IMR-90 (cell line): Measurements from ENCODE around the gene CNGA1. TPM values are rescaled to one million over a fixed set of nuclear protein-coding genes. Genes with fewer than 3 reads are reported as not detected.

Source experiments
- ATAC-seq: fragments of 200-7000 bp; cut with Tn5 transposase; 2 replicates; pipeline ENCODE4 v1.9.1; 2020; ENCODE audit warnings: low read depth, mild to moderate bottlenecking, moderate library complexity
- BruUV-seq: library from RNA; stranded (reverse); fragments of 400-500 nt; replicated peaks from 2 replicates; lab custom pipeline; 2021; lab: Mats Ljungman, UMichigan
- CTCF ChIA-PET: fragments of 300-600 bp; formaldehyde crosslinking; extraction: SDS; loops from one replicate; lab custom pipeline; 2021; ENCODE audit warnings: antibody characterized with exemption; lab: Yijun Ruan, JAX
- POLR2A ChIA-PET: fragments of 300-600 bp; sonication (Branson Sonifier 250); formaldehyde crosslinking; loops from one replicate; lab custom pipeline; 2022; ENCODE audit warnings: antibody characterized with exemption; ENCODE audit not compliant: unreplicated experiment; lab: Charles Lee
- DNase-seq: peaks from one replicate; pipeline ENCODE4 v3.0.0; 2013
- H2AFZ ChIP-seq: replicated peaks from 2 replicates; pipeline ENCODE3; 2013; ENCODE audit warnings: low read length, mild to moderate bottlenecking; ENCODE audit not compliant: poor library complexity
- H2AK5ac ChIP-seq: 2 replicates; pipeline ENCODE4 v1.6.1; 2013; ENCODE audit warnings: low read depth, low read length, inconsistent platforms
- H2AK9ac ChIP-seq: replicated peaks from 2 replicates; pipeline ENCODE3; 2013; ENCODE audit warnings: mild to moderate bottlenecking, low read depth, low read length, moderate library complexity; ENCODE audit not compliant: poor library complexity
- H2BK120ac ChIP-seq: 2 replicates; pipeline ENCODE4 v1.6.1; 2013; ENCODE audit warnings: low read depth, low read length, inconsistent platforms
- H2BK15ac ChIP-seq: 3 replicates; pipeline ENCODE4 v1.6.1; 2013; ENCODE audit warnings: low read depth, low read length, inconsistent platforms
- H2BK20ac ChIP-seq: 2 replicates; pipeline ENCODE4 v1.6.1; 2013; ENCODE audit warnings: low read depth, mild to moderate bottlenecking, inconsistent platforms, low read length, moderate library complexity
- H2BK5ac ChIP-seq: 2 replicates; pipeline ENCODE4 v1.6.1; 2013; ENCODE audit warnings: mild to moderate bottlenecking, low read depth, low read length, inconsistent platforms; ENCODE audit not compliant: poor library complexity, severe bottlenecking
- H3K14ac ChIP-seq: replicated peaks from 2 replicates; pipeline ENCODE4 v1.6.1; 2013; ENCODE audit warnings: low read depth, low read length, inconsistent platforms
- H3K18ac ChIP-seq: 2 replicates; pipeline ENCODE4 v1.6.1; 2013; ENCODE audit warnings: low read depth, low read length, control low read depth
- H3K23ac ChIP-seq: 2 replicates; pipeline ENCODE4 v1.6.1; 2013; ENCODE audit warnings: low read depth, low read length, inconsistent platforms
- H3K27ac ChIP-seq: 2 replicates; pipeline ENCODE4 v1.5.1; 2013; ENCODE audit warnings: mild to moderate bottlenecking, control low read depth, low read length; ENCODE audit not compliant: insufficient read depth
- H3K27me3 ChIP-seq: 2 replicates; pipeline ENCODE4 v1.6.1; 2013; ENCODE audit warnings: low read length; ENCODE audit not compliant: control insufficient read depth, insufficient read depth
- H3K36me3 ChIP-seq: 2 replicates; pipeline ENCODE4 v1.6.1; 2013; ENCODE audit warnings: low read length, mixed read lengths; ENCODE audit not compliant: control insufficient read depth, insufficient read depth
- H3K4ac ChIP-seq: 2 replicates; pipeline ENCODE4 v1.6.1; 2013; ENCODE audit warnings: low read depth, low read length, inconsistent platforms
- H3K4me1 ChIP-seq: 2 replicates; pipeline ENCODE4 v1.6.1; 2013; ENCODE audit warnings: low read length, mixed read lengths; ENCODE audit not compliant: control insufficient read depth, insufficient read depth
- H3K4me2 ChIP-seq: 2 replicates; pipeline ENCODE4 v1.6.1; 2013; ENCODE audit warnings: low read depth, mild to moderate bottlenecking, control low read depth, low read length, moderate library complexity
- H3K4me3 ChIP-seq: 2 replicates; pipeline ENCODE4 v1.5.1; 2013; ENCODE audit warnings: low read depth, mild to moderate bottlenecking, control low read depth, low read length, moderate library complexity; ENCODE audit not compliant: insufficient read depth
- H3K56ac ChIP-seq: 2 replicates; pipeline ENCODE4 v1.6.1; 2013; ENCODE audit warnings: low read length, inconsistent platforms; ENCODE audit not compliant: insufficient read depth; ENCODE audit errors: extremely low read depth
- H3K79me1 ChIP-seq, 2 experiments: 2 replicates each; pipeline ENCODE4 v1.6.1; 2013; ENCODE audit warnings: low read length in 2 of 2, inconsistent platforms in 1 of 2, low read depth in 1 of 2
- H3K9ac ChIP-seq: 2 replicates; pipeline ENCODE4 v1.6.1; 2013; ENCODE audit warnings: low read depth, low read length, control low read depth
- H3K9me1 ChIP-seq: 2 replicates; pipeline ENCODE4 v1.6.1; 2013; ENCODE audit warnings: low read length, inconsistent platforms; ENCODE audit not compliant: insufficient read depth
- H3K9me3 ChIP-seq: 2 replicates; pipeline ENCODE4 v1.6.1; 2013; ENCODE audit warnings: low read length; ENCODE audit not compliant: control insufficient read depth, insufficient read depth
- H4K20me1 ChIP-seq: 2 replicates; pipeline ENCODE4 v1.6.1; 2013; ENCODE audit warnings: low read length, inconsistent platforms; ENCODE audit not compliant: insufficient read depth
- H4K5ac ChIP-seq: 2 replicates; pipeline ENCODE4 v1.6.1; 2013; ENCODE audit warnings: mild to moderate bottlenecking, low read depth, low read length, control low read depth
- H4K8ac ChIP-seq, 2 experiments: 2 replicates each; pipeline ENCODE4 v1.6.1; 2013; ENCODE audit warnings: low read depth in 2 of 2, low read length in 2 of 2, control low read depth in 1 of 2, inconsistent platforms in 1 of 2
- H4K91ac ChIP-seq: 2 replicates; pipeline ENCODE4 v1.6.1; 2013; ENCODE audit warnings: low read depth, low read length, inconsistent platforms; ENCODE audit not compliant: insufficient read depth
- BHLHE40 ChIP-seq: fragments of 150-350 bp; IDR thresholded peaks from 2 replicates; pipeline ENCODE4 v1.6.1; 2016; ENCODE audit warnings: mild to moderate bottlenecking, low read depth, low read length
- CEBPB ChIP-seq: IDR thresholded peaks from 2 replicates; pipeline ENCODE4 v1.6.1; 2012; ENCODE audit warnings: low read depth, low read length, improper control_type of control experiment
- CHD1 ChIP-seq: IDR thresholded peaks from 2 replicates; pipeline ENCODE4 v1.6.1; 2012; ENCODE audit warnings: low read depth, low read length, improper control_type of control experiment
- FOS ChIP-seq: fragments of 150-350 bp; IDR thresholded peaks from 2 replicates; pipeline ENCODE4 v1.6.1; 2016; ENCODE audit warnings: low read depth, low read length
- MAFK ChIP-seq: IDR thresholded peaks from 2 replicates; pipeline ENCODE4 v1.6.1; 2012; ENCODE audit warnings: low read depth, low read length, improper control_type of control experiment
- MAZ ChIP-seq: IDR thresholded peaks from 2 replicates; pipeline ENCODE4 v1.6.1; 2012; ENCODE audit warnings: low read depth, mild to moderate bottlenecking, low read length, improper control_type of control experiment, moderate library complexity, borderline replicate concordance
- MXI1 ChIP-seq: IDR thresholded peaks from 2 replicates; pipeline ENCODE4 v1.6.1; 2012; ENCODE audit warnings: low read depth, mild to moderate bottlenecking, low read length, moderate library complexity, borderline replicate concordance
- NFE2L2 ChIP-seq: fragments of 150-350 bp; IDR thresholded peaks from 2 replicates; pipeline ENCODE4 v1.6.1; 2016; ENCODE audit warnings: low read depth, mild to moderate bottlenecking, low read length
- POLR2A ChIP-seq: IDR thresholded peaks from 2 replicates; pipeline ENCODE4 v1.6.1; 2012; ENCODE audit warnings: mild to moderate bottlenecking, low read depth, low read length
- RAD21 ChIP-seq: IDR thresholded peaks from 2 replicates; pipeline ENCODE4 v1.6.1; 2012; ENCODE audit warnings: low read length, improper control_type of control experiment
- RCOR1 ChIP-seq: IDR thresholded peaks from 2 replicates; pipeline ENCODE4 v1.6.1; 2012; ENCODE audit warnings: mild to moderate bottlenecking, low read length, improper control_type of control experiment; ENCODE audit not compliant: insufficient replicate concordance
- RFX5 ChIP-seq: IDR thresholded peaks from 2 replicates; pipeline ENCODE4 v1.8.0; 2012; ENCODE audit warnings: low read depth, mild to moderate bottlenecking, low read length, moderate library complexity
- SMC3 ChIP-seq: fragments of 150-350 bp; IDR thresholded peaks from 2 replicates; pipeline ENCODE4 v1.6.1; 2016; ENCODE audit warnings: low read depth, mild to moderate bottlenecking, antibody characterized with exemption, low read length, moderate library complexity
- USF2 ChIP-seq: fragments of 150-350 bp; IDR thresholded peaks from 2 replicates; pipeline ENCODE4 v1.6.1; 2017; ENCODE audit warnings: mild to moderate bottlenecking, antibody characterized with exemption, low read length, low read depth
- WGBS, 2 experiments: methylation state at CpG; one replicate each; pipeline versions ENCODE4 v1.1.5 to v1.1.7; 2013; ENCODE audit warnings: missing lambda C conversion rate in 2 of 2; ENCODE audit not compliant: insufficient read length in 1 of 2; ENCODE audit errors: extremely low coverage in 2 of 2; 5-methylcytosine and 5-hydroxymethylcytosine counted together
- dilution Hi-C: fragments of 300-500 bp; cut with HindIII; formaldehyde crosslinking; loops from one replicate; pipeline ENCODE4 v1.14.3; 2018; ENCODE audit warnings: low sequenced_read_pairs; ENCODE audit not compliant: unreplicated experiment
- in situ Hi-C: fragments of 300-500 bp; cut with MboI; formaldehyde crosslinking; loops from 3 replicates; pipeline ENCODE4 v1.14.3; 2019; ENCODE audit warnings: low sequenced_read_pairs, inconsistent platforms, mixed read lengths
- intact Hi-C: fragments of 100-400 bp; cut with micrococcal nuclease; formaldehyde crosslinking; loops from 2 replicates; pipeline ENCODE4 v1.10.0; 2022
- polyA plus RNA-seq, 3 experiments: library from polyadenylated mRNA; depleted of rRNA; stranded (reverse); fragments of >200 nt; gene quantifications; 2 replicates each; pipeline ENCODE4 v1.2.3, GENCODE V29; 2012; ENCODE audit warnings: low replicate concordance in 1 of 3
- total RNA-seq: library from RNA; depleted of rRNA; stranded (reverse); fragments of >200 nt; gene quantifications from 2 replicates; pipeline ENCODE4 v1.2.3, GENCODE V29; 2012
- TF ChIP-seq, protein P1 (sequence below): fragments of 150-350 bp; IDR thresholded peaks from 2 replicates; pipeline ENCODE4 v1.6.1; 2016; ENCODE audit warnings: low read depth, mild to moderate bottlenecking, low read length, moderate library complexity, borderline replicate concordance
- TF ChIP-seq, protein P2 (sequence below): conservative IDR thresholded peaks from 2 replicates; pipeline ENCODE4 v1.5.1; 2012; ENCODE audit warnings: mild to moderate bottlenecking, low read depth, low read length, improper control_type of control experiment

Gene CNGA1
- total and polyA plus RNA-seq, 2 of the 4 experiments (the other 2 are of a cell fraction) = not detected

DNA sequence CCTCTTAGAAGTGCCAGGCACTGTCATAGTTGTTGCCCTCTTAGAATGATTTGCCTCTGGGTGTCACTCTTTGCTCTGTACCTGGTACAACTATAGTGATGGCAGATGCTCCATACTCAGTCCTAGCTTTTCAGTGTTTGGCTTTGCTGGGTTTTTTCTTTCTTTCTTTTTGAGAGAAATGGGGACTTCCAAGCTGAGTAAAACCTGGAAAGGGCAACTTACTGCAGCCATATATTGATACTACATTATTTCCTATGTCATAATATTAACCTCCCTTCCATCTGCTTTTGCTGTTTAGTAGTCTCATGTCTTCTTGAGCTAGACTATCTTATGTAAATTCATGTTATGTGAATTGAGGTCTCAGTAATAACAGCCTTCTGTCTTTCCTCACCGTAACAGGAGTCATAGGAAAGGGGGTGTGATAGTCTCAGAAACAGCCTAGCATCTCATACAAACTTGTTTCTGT is 49.1 kb upstream of the CNGA1 start:
- Histone ChIP-seq H3K36me3 (no peaks in the 10 kb centered on the region), H4K8ac (no peak overlapping the region), H3K4ac (no peak overlapping the region), H3K79me1 (no peaks in the 10 kb centered on the region), H3K9me1 (no peaks in the 10 kb centered on the region), H3K27ac (no peak overlapping the region), H3K18ac (no peak overlapping the region), H2BK5ac (no peak overlapping the region), H3K9ac (no peak overlapping the region), H3K4me3 (no peak overlapping the region), H4K91ac (no peak overlapping the region), H2BK120ac (no peak overlapping the region), H3K23ac (no peak overlapping the region), H2AK9ac (no peak overlapping the region), H2AK5ac (no peak overlapping the region), H4K5ac (no peak overlapping the region), H3K14ac (no peak overlapping the region), H3K9me3 (no peaks in the 10 kb centered on the region), H3K4me2 (no peak overlapping the region), H2AFZ (no peak overlapping the region), H4K20me1 (no peaks in the 10 kb centered on the region), H3K27me3 (no peaks in the 10 kb centered on the region; the same call in 1 of the 2 replicates), H3K4me1 (no peaks in the 10 kb centered on the region), H2BK15ac (no peak overlapping the region), H2BK20ac (no peak overlapping the region), H3K56ac (no peak overlapping the region)
- DNase-seq (no peak), ATAC-seq (no peak)
- CTCF ChIA-PET = no interaction called here
- no CpG with 5 or more reads among the region's 1 CpG for WGBS, 2 experiments
- intact Hi-C loops (no loop called here), in situ Hi-C loops (no loop called here), dilution Hi-C loops (no loop called here)
- no peak for TF ChIP-seq MXI1
- TF ChIP-seq BHLHE40 = no peak
- no peak for TF ChIP-seq CEBPB
- TF ChIP-seq NFE2L2 = no peak
- TF ChIP-seq, protein P1, sequence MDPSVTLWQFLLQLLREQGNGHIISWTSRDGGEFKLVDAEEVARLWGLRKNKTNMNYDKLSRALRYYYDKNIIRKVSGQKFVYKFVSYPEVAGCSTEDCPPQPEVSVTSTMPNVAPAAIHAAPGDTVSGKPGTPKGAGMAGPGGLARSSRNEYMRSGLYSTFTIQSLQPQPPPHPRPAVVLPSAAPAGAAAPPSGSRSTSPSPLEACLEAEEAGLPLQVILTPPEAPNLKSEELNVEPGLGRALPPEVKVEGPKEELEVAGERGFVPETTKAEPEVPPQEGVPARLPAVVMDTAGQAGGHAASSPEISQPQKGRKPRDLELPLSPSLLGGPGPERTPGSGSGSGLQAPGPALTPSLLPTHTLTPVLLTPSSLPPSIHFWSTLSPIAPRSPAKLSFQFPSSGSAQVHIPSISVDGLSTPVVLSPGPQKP = no peak
- no peak for TF ChIP-seq FOS
- TF ChIP-seq RCOR1 = no peak
- no peak for TF ChIP-seq USF2
- TF ChIP-seq, protein P2, sequence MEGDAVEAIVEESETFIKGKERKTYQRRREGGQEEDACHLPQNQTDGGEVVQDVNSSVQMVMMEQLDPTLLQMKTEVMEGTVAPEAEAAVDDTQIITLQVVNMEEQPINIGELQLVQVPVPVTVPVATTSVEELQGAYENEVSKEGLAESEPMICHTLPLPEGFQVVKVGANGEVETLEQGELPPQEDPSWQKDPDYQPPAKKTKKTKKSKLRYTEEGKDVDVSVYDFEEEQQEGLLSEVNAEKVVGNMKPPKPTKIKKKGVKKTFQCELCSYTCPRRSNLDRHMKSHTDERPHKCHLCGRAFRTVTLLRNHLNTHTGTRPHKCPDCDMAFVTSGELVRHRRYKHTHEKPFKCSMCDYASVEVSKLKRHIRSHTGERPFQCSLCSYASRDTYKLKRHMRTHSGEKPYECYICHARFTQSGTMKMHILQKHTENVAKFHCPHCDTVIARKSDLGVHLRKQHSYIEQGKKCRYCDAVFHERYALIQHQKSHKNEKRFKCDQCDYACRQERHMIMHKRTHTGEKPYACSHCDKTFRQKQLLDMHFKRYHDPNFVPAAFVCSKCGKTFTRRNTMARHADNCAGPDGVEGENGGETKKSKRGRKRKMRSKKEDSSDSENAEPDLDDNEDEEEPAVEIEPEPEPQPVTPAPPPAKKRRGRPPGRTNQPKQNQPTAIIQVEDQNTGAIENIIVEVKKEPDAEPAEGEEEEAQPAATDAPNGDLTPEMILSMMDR = no peak
- no peak for TF ChIP-seq MAFK
- TF ChIP-seq POLR2A = no peak
- TF ChIP-seq RAD21 = no peak
- no peak for TF ChIP-seq SMC3
- no peak for TF ChIP-seq RFX5
- no peak for TF ChIP-seq MAZ
- no peak for TF ChIP-seq CHD1
- BruUV-seq = no TSS peak
- POLR2A ChIA-PET = no interaction called here
